VCaP (cell line): Measurements from ENCODE around the gene HDGF.
A peak's percentile ranks its signal among the peaks of the same experiment; 100 is the strongest.

Source experiments
- H3K27ac ChIP-seq: fragments of 450-650 bp; 2 replicates; pipeline ENCODE4 v1.5.1; 2017
- CTCF ChIP-seq: fragments of 450-650 bp; conservative IDR thresholded peaks from 2 replicates; pipeline ENCODE4 v1.5.1; 2017; ENCODE audit warnings: mild to moderate bottlenecking, moderate library complexity

The HDGF gene

GRCh38 chr1:156775799-156776198 is 24.3 kb upstream of the HDGF start:
- no peak for TF ChIP-seq CTCF
- no peak overlapping the region for H3K27ac ChIP-seq

GRCh38 chr1:156773607-156774006 is 22.1 kb upstream of the HDGF start:
- no peak for TF ChIP-seq CTCF
- no peak overlapping the region for H3K27ac ChIP-seq

- no peak overlapping the region for H3K27ac ChIP-seq
- no peak for TF ChIP-seq CTCF
Observed at GRCh38 chr1:156772728-156773497, 21.4 kb upstream of the HDGF start.

- H3K27ac ChIP-seq = no peak overlapping the region
- no peak for TF ChIP-seq CTCF
Observed at GRCh38 chr1:156772222-156772621, 20.7 kb upstream of the HDGF start.

GRCh38 chr1:156768610-156769295 is 17.3 kb upstream of the HDGF start:
- no peak for TF ChIP-seq CTCF
- H3K27ac ChIP-seq = peak overlapping the region; percentile 91

GRCh38 chr1:156767879-156768604 is 16.6 kb upstream of the HDGF start:
- H3K27ac ChIP-seq = peak overlapping the region; percentile 91

More at GRCh38 chr1:156767879-156768604, 16.6 kb upstream of the HDGF start:
- no peak for TF ChIP-seq CTCF
